ENCODE results near the gene CC2D2A.
"Not testable (repeated sequence)": the region's sequence is repeated elsewhere in the genome, so short reads cannot be mapped to it uniquely, and the experiment has no call there.

Gene CC2D2A

DNA sequence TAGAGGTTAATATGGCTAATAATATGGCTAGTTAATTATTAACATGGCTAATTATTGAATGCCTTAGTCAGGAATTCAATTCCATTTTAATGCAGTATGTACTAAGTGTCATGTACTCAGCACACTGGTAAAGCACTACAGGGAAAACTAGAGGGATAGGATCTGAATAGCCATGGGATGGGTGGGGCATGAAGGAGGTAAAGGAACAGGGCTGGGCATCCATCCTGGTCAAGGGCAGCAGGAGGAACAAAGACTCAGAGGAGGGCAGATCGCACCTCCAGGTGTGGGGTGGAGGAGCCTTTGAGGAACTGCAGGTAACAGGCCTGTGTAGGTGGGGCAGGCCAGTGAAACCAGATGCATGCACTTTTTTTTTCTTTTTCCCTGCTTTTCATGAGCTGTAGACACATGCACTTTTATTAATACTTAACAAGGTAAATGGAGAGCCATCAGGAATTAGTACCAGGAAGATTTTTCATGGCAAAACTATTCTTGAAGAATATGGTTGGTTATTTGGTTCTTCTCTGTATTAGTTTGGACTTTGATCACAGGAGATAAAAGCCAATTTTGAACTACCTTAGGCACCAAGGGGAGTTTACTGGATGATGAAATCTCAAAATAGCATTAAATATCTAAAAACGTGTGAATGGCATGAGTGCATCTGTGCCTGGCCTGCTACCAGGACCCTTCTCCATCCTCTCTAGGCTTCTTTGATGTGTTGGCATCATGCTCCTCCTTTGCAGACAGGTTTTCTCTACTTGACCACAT is 88.3 kb downstream of the CC2D2A start:
- no peak for DNase-seq (ENCODE audit: low read depth in 2 of 2)

DNA sequence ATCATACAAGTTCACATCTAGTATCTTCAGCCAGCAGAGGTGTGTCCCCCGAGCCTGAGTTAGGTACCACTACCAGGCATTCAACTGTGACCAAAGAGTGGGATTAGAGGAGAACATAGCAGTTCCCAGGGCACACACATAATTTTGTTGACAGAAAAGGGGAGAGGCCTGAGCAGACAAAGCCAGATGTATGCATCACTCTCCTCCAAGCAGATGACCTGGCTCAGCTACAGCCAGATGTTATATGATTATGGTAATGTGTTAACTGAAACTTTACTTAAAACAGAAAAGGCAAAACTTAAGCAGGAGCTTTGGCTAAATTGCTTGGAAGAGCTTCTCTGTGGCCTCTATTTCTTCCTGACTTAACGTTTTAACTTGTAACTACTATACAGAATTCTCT is 88.9 kb downstream of the CC2D2A start:
- no peak for DNase-seq (ENCODE audit: low read depth in 2 of 2)

DNA sequence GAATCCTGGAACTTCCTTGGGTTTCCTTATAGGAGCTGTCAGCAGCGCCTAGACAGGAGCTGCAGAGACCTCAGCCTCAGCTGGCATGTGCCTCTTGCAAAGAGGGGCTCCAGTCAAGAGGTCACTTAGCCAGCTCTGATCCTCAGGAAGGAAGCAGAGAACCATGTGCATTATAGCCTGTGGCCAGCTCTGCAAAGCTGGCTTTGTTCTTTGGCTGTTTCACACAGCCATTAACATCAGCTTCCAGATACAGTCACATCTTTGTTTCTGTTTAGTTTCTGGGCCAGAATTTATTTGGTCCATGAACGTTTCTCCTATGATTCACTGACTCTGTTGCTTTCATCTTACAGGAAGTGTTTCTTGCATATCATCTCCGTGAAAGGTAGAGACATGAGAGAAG is 92.4 kb downstream of the CC2D2A start:
- no peak for DNase-seq (ENCODE audit: low read depth in 2 of 2)

DNA sequence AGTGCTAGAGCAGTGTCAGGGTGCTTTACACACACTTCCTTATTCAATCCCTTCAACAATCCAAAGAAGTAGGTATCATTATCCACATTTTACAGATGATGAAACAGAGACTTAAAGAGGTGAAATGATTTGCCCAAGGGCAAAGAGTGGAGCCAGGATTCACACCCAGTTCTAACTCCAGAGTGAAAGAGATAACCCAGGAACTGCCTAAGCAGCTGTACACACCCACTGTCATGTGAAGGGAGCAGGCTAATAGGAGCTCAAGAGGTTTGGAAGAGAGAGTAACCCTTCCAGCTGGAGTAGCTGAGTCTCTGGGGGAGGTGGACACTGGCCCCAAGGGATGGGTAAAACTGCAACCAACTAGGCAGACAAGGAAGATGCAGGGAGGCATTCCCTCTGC is 92.9 kb downstream of the CC2D2A start:
- no peak for DNase-seq (ENCODE audit: low read depth in 2 of 2)

DNA sequence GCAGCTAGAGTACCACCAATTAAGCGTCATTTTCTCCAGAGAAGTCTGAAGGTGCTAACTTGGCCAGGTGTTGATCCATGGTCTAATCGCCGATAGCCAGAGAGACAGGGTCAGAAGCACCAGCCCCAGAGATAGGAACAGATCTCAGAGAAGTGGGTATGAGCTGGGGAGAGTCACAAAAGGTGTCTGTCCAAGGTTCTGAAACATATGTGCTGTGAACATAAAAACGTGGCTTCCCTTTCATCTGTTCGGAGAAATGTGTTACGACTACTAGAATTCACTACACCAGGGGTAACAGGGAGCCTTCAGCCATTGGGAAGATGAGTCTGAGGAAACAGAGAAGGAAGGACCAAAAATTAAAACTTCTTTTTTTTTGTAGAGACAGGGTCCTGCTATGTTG is 94.2 kb downstream of the CC2D2A start:
- DNase-seq (ENCODE audit: low read depth in 2 of 2) = no peak

DNA sequence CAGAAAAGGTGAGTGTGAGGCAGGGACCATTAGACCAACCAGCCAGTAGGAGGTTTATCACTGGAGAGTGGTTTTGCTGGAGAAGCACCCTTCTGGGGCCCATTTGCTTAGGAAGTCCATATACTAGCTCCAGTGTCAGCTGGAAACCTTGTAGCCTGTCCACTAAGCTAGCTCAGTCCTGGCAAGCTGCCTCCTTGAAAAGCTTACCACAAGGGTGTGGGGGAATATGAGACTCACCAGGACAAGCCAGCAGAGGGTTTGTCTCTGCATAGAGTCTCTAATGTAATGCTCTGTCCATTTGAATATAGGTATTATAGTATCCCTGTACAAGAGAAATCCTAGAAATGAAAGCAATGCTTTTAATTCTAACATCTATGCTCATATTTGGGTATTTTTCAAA is 99.1 kb downstream of the CC2D2A start:
- no peak for DNase-seq (ENCODE audit: low read depth in 2 of 2)

DNA sequence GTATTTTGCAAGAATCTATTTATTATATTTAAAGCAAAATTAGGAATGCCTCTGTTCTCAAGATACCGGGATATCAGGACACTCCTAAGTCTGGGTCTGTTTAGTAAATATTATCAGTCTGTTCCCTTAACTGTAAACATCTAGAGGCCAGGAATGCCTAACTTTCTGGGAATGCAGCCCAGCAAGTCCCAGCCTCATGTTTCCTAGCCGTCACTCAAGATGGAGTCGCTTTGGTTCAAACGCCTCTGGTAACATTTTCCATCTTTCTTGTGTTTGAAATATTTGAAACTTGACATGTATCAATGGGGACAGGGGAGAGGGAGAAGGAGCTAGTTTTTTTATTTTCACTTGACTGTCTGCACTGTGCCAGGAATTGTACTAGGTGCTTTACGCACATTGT is 100.1 kb downstream of the CC2D2A start:
- DNase-seq (ENCODE audit: low read depth in 2 of 2) = no peak

DNA sequence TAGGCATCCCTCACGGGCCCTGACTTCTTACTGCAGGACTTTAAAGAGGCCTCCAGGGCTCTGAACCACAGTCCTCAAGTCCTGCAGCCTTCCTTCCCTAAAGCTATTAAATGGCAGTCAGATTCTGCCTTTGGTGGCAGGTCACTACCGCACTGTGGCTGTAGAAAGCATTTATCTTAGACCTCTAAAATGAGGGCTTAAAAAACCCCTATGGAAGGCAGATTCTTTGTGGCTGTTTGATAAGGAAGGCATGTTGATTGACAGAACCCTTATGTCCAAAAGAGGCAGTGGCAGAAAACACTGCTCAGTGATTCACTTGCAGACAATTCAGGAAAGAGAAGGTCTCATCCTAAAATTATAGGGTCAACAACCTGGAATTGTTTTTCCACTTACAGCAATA is 106.3 kb downstream of the CC2D2A start:
- DNase-seq (ENCODE audit: low read depth in 2 of 2) = no peak

DNA sequence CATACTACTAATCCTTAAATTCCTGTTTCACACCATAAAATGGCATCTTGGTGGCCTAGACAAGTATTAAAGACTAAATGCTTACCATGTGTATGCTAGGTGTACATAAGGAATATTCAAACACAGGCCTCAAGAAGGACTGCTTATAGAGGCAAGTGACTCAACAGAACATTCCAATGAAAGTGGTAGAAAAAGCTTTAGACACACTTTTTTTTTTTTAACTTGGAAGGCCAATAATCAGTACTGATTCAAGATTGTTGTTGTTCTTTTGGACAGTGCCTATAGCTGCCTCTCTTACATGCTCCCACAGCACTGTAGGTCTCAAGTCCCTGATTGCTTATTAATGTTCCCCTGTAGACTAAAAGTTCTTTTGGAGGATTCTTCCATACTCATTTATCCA is 107.8 kb downstream of the CC2D2A start:
- no peak for DNase-seq (ENCODE audit: low read depth in 2 of 2)

DNA sequence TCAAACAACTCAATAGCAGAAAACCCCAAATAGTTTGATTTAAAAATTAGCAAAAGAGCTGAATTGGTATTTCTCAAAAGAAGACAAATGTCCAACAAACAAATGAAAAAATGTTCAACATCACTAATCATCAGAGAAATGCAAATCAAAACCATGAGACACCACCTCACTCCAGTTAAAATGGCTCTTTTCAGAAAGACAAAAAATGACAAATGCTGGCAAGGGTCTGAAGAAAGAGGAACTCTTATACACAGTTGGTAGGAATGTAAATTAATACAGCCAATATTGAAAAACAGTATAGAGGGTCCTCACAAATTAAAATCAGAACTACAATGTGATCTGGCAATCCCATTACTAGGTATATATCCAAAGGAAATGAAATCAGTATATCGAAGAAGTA is 115.1 kb downstream of the CC2D2A start:
- no peak for DNase-seq (ENCODE audit: low read depth in 2 of 2)

DNA sequence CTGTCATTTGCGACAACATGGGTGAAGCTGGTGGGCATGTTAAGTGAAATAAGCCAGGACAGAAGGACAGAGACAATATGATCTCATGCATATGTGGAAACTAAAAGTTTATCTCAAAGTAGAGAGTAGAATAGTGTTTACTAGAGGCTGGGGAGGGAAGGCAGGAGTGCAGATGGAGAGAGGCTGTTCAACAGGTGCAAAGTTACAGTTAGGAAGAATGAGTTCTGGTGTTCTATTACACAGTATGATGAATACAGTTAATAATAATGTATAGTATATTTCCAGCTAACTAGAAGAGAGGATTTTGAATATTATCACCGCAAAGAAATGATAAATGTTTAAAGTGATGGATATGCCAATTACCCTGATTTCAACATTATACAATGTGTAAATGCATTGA is 115.6 kb downstream of the CC2D2A start:
- DNase-seq (ENCODE audit: low read depth in 2 of 2) = no peak

DNA sequence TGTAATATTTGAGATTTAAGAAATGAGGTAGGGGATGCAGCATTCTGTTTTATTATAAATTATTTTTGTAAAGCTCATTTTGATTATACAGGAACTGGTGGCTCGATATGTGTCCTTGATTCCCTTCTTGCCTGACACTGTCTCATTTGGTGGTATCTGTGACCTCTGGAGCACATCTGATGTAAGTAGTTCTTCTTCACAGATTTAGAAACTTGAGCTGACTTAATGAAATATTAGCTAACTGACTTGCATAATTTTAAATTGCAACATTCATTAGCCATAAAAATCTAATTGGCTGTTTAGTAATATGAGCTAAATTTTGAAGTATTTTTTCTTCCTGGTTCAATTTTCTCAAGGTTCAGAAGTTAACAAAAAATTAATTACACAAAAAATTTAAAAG is 116.4 kb downstream of the CC2D2A start:
- no peak for DNase-seq (ENCODE audit: low read depth in 2 of 2)

DNA sequence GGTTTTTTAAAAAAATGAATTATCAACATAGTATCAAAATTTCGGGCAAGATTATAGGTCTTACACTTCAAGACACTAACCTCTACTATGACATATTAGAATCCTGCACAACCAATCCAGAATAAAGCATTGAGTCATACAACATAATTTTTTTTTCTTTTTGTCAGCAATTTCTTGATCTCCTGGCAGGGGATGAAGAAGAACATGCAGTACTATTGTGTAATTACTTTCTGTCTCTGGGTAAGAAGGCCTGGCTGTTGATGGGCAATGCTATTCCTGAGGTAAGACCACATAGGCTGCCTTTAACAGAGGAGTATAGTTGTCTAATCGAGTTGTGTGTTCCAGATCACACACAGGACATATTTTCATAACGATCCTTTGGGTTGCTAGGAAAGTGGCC is 118.0 kb downstream of the CC2D2A start:
- no peak for DNase-seq (ENCODE audit: low read depth in 2 of 2)

DNA sequence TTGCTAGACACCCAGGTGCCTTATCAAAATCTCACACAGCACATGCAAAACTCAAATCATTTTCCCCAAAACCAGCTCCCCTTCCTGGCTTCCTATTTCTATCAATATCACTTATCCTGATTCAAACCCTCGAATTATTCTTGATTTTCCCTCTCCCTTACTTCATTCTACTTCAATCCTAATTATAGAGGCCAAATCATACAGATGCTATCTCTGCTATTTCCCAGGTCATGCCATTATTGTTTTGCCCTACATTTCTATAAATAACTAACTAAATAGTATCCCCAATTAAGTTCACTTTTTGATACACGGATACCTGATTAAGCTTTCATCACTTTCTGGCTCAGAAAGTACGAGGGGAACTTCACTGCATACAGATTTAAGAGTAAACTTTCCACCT is 123.1 kb downstream of the CC2D2A start:
- no peak for DNase-seq (ENCODE audit: low read depth in 2 of 2)

DNA sequence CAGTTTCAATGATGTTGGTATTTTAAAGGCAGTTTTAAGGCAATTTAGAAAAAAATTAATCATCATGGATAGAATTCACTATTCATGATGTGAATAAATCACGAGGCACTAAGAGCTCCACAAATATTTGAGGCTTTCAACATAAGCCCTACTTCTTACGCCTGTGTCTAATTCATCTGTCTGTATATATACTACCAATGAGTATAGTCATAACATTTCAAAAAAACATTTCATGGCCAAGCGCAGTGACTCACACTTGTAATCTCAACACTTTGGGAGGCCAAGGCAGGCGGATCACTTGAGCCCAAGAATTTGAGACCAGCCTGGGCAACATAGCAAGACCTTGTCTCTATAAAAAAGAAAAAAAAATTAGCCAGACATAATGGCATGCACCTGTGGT is 129.0 kb downstream of the CC2D2A start:
- DNase-seq (ENCODE audit: low read depth in 2 of 2) = no peak

DNA sequence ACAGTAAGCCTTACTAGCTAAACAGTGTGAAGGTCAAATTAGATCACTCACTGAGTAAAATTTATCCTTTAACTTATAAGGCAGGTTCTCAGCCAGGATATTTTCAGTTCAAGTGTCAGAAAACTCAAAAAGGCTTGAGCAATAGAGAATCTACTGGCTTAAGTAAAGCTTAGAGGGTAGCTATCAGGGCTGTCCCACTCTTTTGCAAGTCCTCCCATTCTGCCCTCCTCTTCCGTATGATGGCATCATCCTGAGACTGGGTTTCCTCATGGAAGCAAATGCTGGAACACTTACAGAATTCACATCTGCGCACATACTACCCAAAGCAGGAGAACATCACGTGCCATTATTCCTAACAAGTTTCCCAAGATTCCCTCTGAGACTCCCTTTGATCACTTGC is 130.5 kb downstream of the CC2D2A start:
- DNase-seq (ENCODE audit: low read depth in 2 of 2) = no peak

DNA sequence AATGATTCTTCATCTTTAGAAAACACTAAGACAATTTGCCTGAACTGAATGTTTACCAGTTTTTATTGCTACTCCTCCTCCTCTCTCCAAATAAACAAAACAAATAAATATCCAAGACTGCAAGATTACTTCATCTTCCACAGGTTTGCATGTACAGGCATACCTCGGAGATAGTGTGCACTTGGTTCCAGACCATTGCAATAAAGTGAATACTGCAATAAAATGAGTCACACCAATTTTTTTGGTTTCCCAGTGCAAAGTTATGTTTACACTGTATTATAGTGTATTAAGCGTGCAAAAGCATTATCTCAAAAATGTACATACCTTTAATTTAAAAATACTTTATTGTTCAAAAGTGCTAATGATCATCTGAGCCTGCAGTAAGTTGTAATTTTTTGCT is 132.2 kb downstream of the CC2D2A start:
- no peak for DNase-seq (ENCODE audit: low read depth in 2 of 2)

DNA sequence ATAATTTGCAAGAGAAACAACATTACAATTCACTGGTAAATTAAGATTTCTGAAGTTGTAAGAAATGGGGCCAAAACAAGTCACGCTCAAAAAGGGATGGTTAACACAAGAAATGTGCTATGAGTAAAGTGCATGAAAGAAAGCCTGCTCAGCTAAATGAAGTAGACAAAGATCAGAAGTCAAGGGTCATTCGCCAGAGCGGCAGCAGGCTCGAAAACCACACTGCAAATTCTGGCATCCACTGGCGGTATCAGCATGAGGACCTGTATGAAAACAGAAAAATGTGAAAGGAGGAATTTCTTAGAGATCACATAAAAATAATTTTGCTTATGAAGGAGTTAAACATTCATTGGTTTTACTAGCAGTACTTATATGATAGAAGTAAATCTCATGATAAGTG is 135.9 kb downstream of the CC2D2A start:
- no peak for DNase-seq (ENCODE audit: low read depth in 2 of 2)

DNA sequence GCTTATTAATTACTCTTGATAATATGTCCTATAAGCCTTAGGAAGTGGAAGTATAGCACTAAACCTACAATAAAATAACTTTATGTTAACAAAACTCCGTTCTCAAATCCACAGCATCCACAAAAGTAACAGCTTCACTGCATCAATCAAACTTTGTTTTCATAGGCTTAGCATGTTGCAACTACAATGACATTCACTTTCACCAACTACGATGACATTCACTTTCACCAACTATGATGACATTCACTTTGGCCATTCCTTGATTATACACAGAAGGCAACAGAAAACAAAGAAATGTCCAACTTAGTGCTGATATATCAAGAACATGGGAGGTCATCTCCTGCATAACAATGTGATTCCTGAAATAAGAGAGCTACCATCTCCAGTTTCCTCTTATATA is 141.2 kb downstream of the CC2D2A start:
- no peak for DNase-seq (ENCODE audit: low read depth in 2 of 2)

DNA sequence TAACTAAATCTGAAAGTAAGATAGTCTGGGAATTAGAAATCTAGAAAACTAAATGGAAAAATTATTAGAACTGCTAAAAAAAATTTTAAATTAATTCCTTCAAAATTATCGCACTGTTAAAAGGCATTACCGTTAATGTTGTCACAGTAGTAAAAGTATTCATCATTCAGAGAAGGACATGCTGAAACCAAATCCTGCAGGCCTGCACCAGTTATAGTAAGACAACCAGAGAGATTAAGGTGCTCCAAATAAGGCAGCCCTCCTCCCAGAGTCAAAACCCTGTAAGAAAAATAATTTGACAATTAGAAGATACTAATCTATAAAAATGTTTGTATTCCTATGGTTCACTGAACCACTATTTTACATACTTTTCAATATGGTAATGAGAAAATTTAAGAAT is 142.5 kb downstream of the CC2D2A start:
- DNase-seq (ENCODE audit: low read depth in 2 of 2) = no peak

DNA sequence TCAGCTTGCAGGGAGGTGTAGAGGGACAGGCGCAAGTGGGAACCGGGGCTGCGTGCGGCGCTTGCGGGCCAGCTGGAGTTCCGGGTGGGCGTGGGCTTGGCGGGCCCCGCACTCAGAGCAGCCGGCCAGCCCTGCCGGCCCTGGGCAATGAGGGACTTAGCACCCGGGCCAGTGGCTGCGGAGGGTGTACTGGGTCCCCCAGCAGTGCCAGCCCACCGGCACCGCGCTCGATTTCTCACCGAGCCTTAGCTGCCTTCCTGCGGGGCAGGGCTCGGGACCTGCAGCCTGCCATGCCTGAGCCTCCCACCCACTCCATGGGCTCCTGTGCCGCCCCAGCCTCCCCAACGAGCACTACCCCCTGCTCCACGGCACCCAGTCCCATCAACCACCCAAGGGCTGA is 145.2 kb downstream of the CC2D2A start:
- not testable (repeated sequence) for DNase-seq (ENCODE audit: low read depth in 2 of 2)

DNA sequence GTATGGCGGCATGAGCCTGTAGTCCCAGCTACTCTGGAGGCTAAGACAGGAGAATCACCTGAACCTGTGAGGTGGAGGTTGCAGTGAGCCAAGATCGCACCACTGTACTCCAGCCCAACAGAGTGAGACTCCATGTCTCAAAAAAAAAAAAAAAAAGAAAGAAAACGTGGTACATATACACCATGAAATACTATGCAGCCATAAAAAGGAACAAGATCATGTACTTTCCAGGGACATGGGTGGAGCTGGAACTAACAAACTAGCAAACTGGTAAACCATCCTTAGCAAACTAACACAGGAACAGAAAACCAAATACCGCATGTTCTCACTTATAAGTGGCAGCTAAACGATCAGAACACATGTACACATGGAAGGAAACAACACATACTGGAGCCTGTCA is 147.7 kb downstream of the CC2D2A start:
- DNase-seq (ENCODE audit: low read depth in 2 of 2) = not testable (repeated sequence)

DNA sequence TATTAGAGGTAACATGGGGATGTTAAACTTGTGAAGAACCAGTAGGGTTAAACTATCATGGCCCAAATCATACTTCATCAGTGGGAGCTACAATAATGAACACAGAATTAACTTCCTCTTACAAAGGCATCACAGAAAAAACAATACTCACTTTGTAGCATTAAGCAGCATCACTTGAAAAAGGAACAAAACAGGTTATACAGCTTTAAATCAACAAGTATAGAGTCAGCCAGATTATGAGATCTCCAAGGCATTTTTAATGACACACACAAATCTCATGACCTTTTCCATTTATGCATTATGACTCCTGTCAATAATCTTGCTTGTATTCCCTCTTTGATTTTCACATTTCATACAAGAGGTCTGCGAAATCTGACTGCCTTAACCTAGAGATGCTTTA is 167.1 kb downstream of the CC2D2A start:
- no peak for DNase-seq (ENCODE audit: low read depth in 2 of 2)

DNA sequence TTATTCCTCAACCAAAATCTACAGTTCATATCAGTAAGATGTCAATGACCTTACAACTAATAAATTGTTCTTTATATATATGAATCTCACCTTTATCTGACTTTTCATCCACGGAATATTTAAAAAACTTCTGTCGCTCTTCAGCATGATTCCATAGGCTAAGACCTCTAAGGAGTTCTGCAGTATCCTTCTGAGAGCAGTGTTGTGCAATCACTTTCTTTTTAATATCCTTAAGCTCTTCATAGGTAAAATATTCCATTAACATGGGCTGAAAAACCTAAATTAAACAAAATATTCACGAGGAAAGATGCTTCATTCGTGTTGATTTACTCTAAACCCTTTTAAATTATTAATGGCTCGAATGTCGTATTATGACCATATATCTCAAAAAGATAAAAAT is 168.7 kb downstream of the CC2D2A start:
- DNase-seq (ENCODE audit: low read depth in 2 of 2) = no peak

Data from activated CD4-positive, alpha-beta T cell treated with anti-CD3 and anti-CD28 coated beads for 24 hours (primary cell).